HCT116 (cell line): ENCODE measurements around the gene AGTR1. TPM values are rescaled to one million over a fixed set of nuclear protein-coding genes. Genes with fewer than 3 reads are reported as not detected.

ENCODE experiments used
- ATAC-seq: fragments of 200-7000 bp; cut with Tn5 transposase; 2 replicates; pipeline ENCODE4 v1.9.1; 2020; ENCODE audit warnings: mild to moderate bottlenecking, moderate library complexity
- BruUV-seq: library from RNA; stranded (reverse); fragments of 400-500 nt; replicated peaks from 2 replicates; lab custom pipeline; 2021; lab: Mats Ljungman, UMichigan
- CTCF ChIA-PET: fragments of 300-600 bp; sonication (Branson Sonifier 250); formaldehyde crosslinking; loops from one replicate; lab custom pipeline; 2021; ENCODE audit warnings: antibody characterized with exemption; lab: Charles Lee
- POLR2A ChIA-PET: fragments of 300-600, 350-600 bp; sonication (Branson Sonifier 250); formaldehyde crosslinking; loops from one replicate; lab custom pipeline; 2021; ENCODE audit warnings: antibody characterized with exemption; lab: Charles Lee
- RAD21 ChIA-PET, 2 experiments: fragments of 300-600 bp; sonication (Branson Sonifier 250); formaldehyde crosslinking; loops; one replicate each; lab custom pipeline; 2023; ENCODE audit warnings: low total read pairs in 2 of 2; ENCODE audit not compliant: uncharacterized antibody in 2 of 2, unreplicated experiment in 2 of 2, low non-redundant PET in 1 of 2; lab: Charles Lee
- DNase-seq: peaks from one replicate; pipeline ENCODE4 v3.0.0-alpha.2; 2010; ENCODE audit warnings: low read depth, low spot score
- H2AFZ ChIP-seq: fragments of 200-600 bp; shearing (Covaris generic), sonication (generic); 2 replicates; pipeline ENCODE4 v1.6.1; 2017; ENCODE audit warnings: low read depth, mixed run types, mixed read lengths, antibody characterized with exemption, low read length; ENCODE audit not compliant: poor library complexity, severe bottlenecking
- H3K27ac ChIP-seq: 2 replicates; pipeline ENCODE4 v1.5.1; 2012; ENCODE audit warnings: low read depth, low read length
- H3K27me3 ChIP-seq: fragments of 200-600 bp; sonication (generic); 2 replicates; pipeline ENCODE4 v1.6.1; 2016; ENCODE audit warnings: mixed run types, low read length, mixed read lengths; ENCODE audit not compliant: insufficient read depth
- H3K36me3 ChIP-seq, 2 experiments: fragments of 200-500 bp in 1 of 2; fragments of 200-600 bp in 1 of 2; sonication (Bioruptor generic) in 1 of 2; sonication (generic) in 1 of 2; 2 replicates each; pipeline versions ENCODE4 v1.5.1 to v1.6.1; 2014 to 2016; ENCODE audit warnings: low read length in 2 of 2, inconsistent platforms in 1 of 2, mixed read lengths in 1 of 2, mixed run types in 1 of 2; ENCODE audit not compliant: insufficient read depth in 2 of 2, control insufficient read depth in 1 of 2
- H3K4me1 ChIP-seq, 2 experiments: fragments of 200-600 bp in 1 of 2; sonication (generic) in 1 of 2; 2 replicates each; pipeline versions ENCODE4 v1.5.1 to v1.6.1; 2012 to 2017; ENCODE audit warnings: low read length in 2 of 2, inconsistent platforms in 1 of 2, mild to moderate bottlenecking in 1 of 2, mixed read lengths in 1 of 2, mixed run types in 1 of 2, moderate library complexity in 1 of 2; ENCODE audit not compliant: insufficient read depth in 2 of 2, control insufficient read depth in 1 of 2
- H3K4me2 ChIP-seq: fragments of 200-600 bp; sonication (generic); 2 replicates; pipeline ENCODE4 v1.6.1; 2017; ENCODE audit warnings: mixed run types, low read length, mixed read lengths
- H3K4me3 ChIP-seq, 2 experiments: fragments of 200-600 bp in 1 of 2; sonication (generic) in 1 of 2; replicated peaks in 1 of 2; 2 replicates each; pipeline ENCODE4 v1.5.1; 2011 to 2016; ENCODE audit warnings: low read length in 2 of 2, control low read depth in 1 of 2, low read depth in 1 of 2, mild to moderate bottlenecking in 1 of 2, mixed read lengths in 1 of 2, mixed run types in 1 of 2
- H3K79me2 ChIP-seq: fragments of 200-600 bp; sonication (generic); 2 replicates; pipeline ENCODE4 v1.6.1; 2017; ENCODE audit warnings: mild to moderate bottlenecking, mixed run types, low read length, moderate library complexity, mixed read lengths; ENCODE audit not compliant: insufficient read depth
- H3K9ac ChIP-seq: fragments of 200-600 bp; sonication (generic); 2 replicates; pipeline ENCODE4 v1.6.1; 2016; ENCODE audit warnings: low read length, mixed read lengths
- H3K9me2 ChIP-seq: fragments of 200-600 bp; sonication (generic), shearing (Covaris generic); 2 replicates; pipeline ENCODE4 v1.6.1; 2017; ENCODE audit warnings: mixed run types, mild to moderate bottlenecking, moderate library complexity; ENCODE audit not compliant: insufficient read depth
- H3K9me3 ChIP-seq, 2 experiments: fragments of 200-500 bp in 1 of 2; fragments of 200-600 bp in 1 of 2; sonication (Bioruptor generic) in 1 of 2; sonication (generic) in 1 of 2; 2 replicates each; pipeline ENCODE4 v1.6.1; 2014 to 2017; ENCODE audit warnings: low read length in 2 of 2, mixed read lengths in 2 of 2, inconsistent platforms in 1 of 2, low read depth in 1 of 2, mild to moderate bottlenecking in 1 of 2, mixed run types in 1 of 2, moderate library complexity in 1 of 2; ENCODE audit not compliant: control insufficient read depth in 1 of 2, insufficient read depth in 1 of 2
- H4K20me1 ChIP-seq: fragments of 200-600 bp; sonication (generic), shearing (Covaris generic); 2 replicates; pipeline ENCODE4 v1.6.1; 2017; ENCODE audit warnings: mixed run types, mild to moderate bottlenecking, moderate library complexity; ENCODE audit not compliant: insufficient read depth
- CBX3 ChIP-seq: IDR thresholded peaks from 2 replicates; pipeline ENCODE4 v1.6.1; 2012; ENCODE audit warnings: low read depth
- CEBPB ChIP-seq: IDR thresholded peaks from 2 replicates; pipeline ENCODE4 v1.6.1; 2012; ENCODE audit warnings: low read depth
- ELF1 ChIP-seq: IDR thresholded peaks from 2 replicates; pipeline ENCODE4 v1.6.1; 2012; ENCODE audit warnings: low read depth, borderline replicate concordance
- EZH2phosphoT487 ChIP-seq: fragments of 200-600 bp; IDR thresholded peaks from 2 replicates; pipeline ENCODE4 v1.6.1; 2018; ENCODE audit warnings: antibody characterized with exemption, borderline replicate concordance
- JUND ChIP-seq: IDR thresholded peaks from 2 replicates; pipeline ENCODE4 v1.6.1; 2012
- POLR2A ChIP-seq: IDR thresholded peaks from 2 replicates; pipeline ENCODE4 v1.7.0; 2011; ENCODE audit warnings: borderline replicate concordance; ENCODE audit not compliant: insufficient read depth, insufficient read length; ENCODE audit errors: extremely low read depth
- RAD21 ChIP-seq: IDR thresholded peaks from 2 replicates; pipeline ENCODE4 v1.6.1; 2012; ENCODE audit warnings: low read depth, mild to moderate bottlenecking
- SIN3A ChIP-seq: IDR thresholded peaks from 2 replicates; pipeline ENCODE4 v1.6.1; 2012; ENCODE audit warnings: low read depth
- SRF ChIP-seq: IDR thresholded peaks from 2 replicates; pipeline ENCODE4 v1.6.1; 2012; ENCODE audit warnings: low read depth
- intact Hi-C: fragments of 100-400 bp; cut with micrococcal nuclease; formaldehyde crosslinking; loops from 2 replicates; pipeline ENCODE4 v1.10.0; 2022
- total RNA-seq: library from RNA; stranded (reverse); gene quantifications from one replicate; pipeline ENCODE4 v1.2.1, GENCODE V29; 2021; ENCODE audit not compliant: unreplicated experiment
- TF ChIP-seq, protein P1 (sequence below): IDR thresholded peaks from 2 replicates; pipeline ENCODE4 v1.6.1; 2012
- TF ChIP-seq, protein P2 (sequence below): IDR thresholded peaks from 2 replicates; pipeline ENCODE4 v1.6.1; 2011; ENCODE audit warnings: mild to moderate bottlenecking, low read length, moderate library complexity; ENCODE audit not compliant: insufficient replicate concordance; ENCODE audit errors: extremely low read depth

Gene AGTR1
- total RNA-seq, 1 experiment from 2014 or later: not detected

DNA sequence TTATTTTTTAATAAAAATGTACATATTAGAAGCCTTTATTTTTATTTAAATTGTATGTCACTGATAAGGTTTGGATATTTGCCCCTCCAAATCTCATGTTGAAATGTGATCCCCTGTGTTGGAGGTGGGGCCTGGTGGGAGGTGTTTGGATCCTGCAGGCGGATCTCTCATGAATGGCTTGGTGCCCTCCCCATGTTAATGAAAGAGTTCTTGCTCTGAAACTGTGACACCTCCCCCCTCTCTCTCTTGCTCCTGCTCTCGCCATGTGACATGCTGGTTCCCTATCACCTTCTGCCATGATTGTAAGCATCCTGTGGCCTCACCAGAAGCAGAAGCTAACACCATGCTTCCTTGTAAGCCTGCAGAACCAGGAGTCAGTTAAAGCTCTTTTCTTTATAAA, 13.0 kb downstream of the AGTR1 start:
- Histone ChIP-seq H3K27me3 (no peaks in the 10 kb centered on the region), H3K4me1 (peaks cover 0 to 5% of the 10 kb centered on the region in 2 experiments; a peak in 1 of 4 replicates), H3K9me2 (no peaks in the 10 kb centered on the region), H3K79me2 (no peaks in the 10 kb centered on the region), H3K27ac (no peak overlapping the region), H3K9me3 (no peaks in the 10 kb centered on the region), H3K4me3 (no peak overlapping the region), H3K9ac (no peak overlapping the region), H3K4me2 (no peak overlapping the region), H3K36me3 (no peaks in the 10 kb centered on the region), H4K20me1 (no peaks in the 10 kb centered on the region), H2AFZ (no peak overlapping the region)
- ChIA-PET POLR2A (no interaction called here), CTCF (interaction anchor here (2.3 kb wide), 1 partner anchor 17 kb away, joined by 7 read pairs; no protein-coding TSS in a partner anchor), RAD21 (no interaction called here)
- no TSS peak for BruUV-seq
- ATAC-seq: no peak
- TF ChIP-seq EZH2phosphoT487: no peak
- no peak for TF ChIP-seq SIN3A
- no peak for TF ChIP-seq CEBPB
- TF ChIP-seq POLR2A: no peak
- TF ChIP-seq, protein P1, sequence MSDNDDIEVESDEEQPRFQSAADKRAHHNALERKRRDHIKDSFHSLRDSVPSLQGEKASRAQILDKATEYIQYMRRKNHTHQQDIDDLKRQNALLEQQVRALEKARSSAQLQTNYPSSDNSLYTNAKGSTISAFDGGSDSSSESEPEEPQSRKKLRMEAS: no peak
- TF ChIP-seq, protein P2, sequence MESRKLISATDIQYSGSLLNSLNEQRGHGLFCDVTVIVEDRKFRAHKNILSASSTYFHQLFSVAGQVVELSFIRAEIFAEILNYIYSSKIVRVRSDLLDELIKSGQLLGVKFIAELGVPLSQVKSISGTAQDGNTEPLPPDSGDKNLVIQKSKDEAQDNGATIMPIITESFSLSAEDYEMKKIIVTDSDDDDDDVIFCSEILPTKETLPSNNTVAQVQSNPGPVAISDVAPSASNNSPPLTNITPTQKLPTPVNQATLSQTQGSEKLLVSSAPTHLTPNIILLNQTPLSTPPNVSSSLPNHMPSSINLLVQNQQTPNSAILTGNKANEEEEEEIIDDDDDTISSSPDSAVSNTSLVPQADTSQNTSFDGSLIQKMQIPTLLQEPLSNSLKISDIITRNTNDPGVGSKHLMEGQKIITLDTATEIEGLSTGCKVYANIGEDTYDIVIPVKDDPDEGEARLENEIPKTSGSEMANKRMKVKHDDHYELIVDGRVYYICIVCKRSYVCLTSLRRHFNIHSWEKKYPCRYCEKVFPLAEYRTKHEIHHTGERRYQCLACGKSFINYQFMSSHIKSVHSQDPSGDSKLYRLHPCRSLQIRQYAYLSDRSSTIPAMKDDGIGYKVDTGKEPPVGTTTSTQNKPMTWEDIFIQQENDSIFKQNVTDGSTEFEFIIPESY: no peak
- no peak for TF ChIP-seq CBX3
- TF ChIP-seq JUND: no peak
- no peak for TF ChIP-seq SRF
- no peak for TF ChIP-seq ELF1
- no peak for TF ChIP-seq RAD21
- no peak for DNase-seq
- intact Hi-C loops: no loop called here
